Activated T-cell treated with anti-CD3 and anti-CD28 coated beads, Interleukin-2, amount 50 U/mL, for 4 hours (primary cell): Measurements from ENCODE around the gene PTAR1. TPM values are rescaled to one million over a fixed set of nuclear protein-coding genes. Genes with fewer than 3 reads are reported as not detected.

Source experiments
- ATAC-seq, 2 donors: fragments of 200-7000 bp; cut with Tn5 transposase; one replicate each; pipeline ENCODE4 v1.10.0; 2021
- DNase-seq: peaks from one replicate; pipeline ENCODE4 v3.0.0-alpha.2; 2020
- H3K27me3 Mint-ChIP-seq: one replicate; pipeline ENCODE4 v1.8.0; 2021; ENCODE audit warnings: low read depth, mixed read lengths
- H3K36me3 Mint-ChIP-seq: one replicate; pipeline ENCODE4 v1.8.0; 2022; ENCODE audit warnings: mixed read lengths; ENCODE audit not compliant: insufficient read depth
- H3K4me1 Mint-ChIP-seq: one replicate; pipeline ENCODE4 v1.8.0; 2021; ENCODE audit warnings: low read depth, mixed read lengths
- H3K4me3 Mint-ChIP-seq: one replicate; pipeline ENCODE4 v1.8.0; 2021; ENCODE audit warnings: mild to moderate bottlenecking, moderate library complexity, mixed read lengths
- H3K9me3 Mint-ChIP-seq: one replicate; pipeline ENCODE4 v1.8.0; 2021; ENCODE audit warnings: mixed read lengths
- total RNA-seq, 3 donors: library from RNA; stranded (reverse); gene quantifications; one replicate each; pipeline ENCODE4 v1.2.1, GENCODE V29; 2021

Gene PTAR1
- total RNA-seq, 3 donors from 2014 or later = 27.0 to 29.2 (median 27.1) TPM

GRCh38 chr9:69674716-69675438, 84.9 kb downstream of the PTAR1 start:
- no peak overlapping the region for H3K4me3 Mint-ChIP-seq
- no peaks in the 10 kb centered on the region for H3K36me3 Mint-ChIP-seq
- H3K9me3 Mint-ChIP-seq = no peaks in the 10 kb centered on the region
- peaks cover 22% of the 10 kb centered on the region for H3K4me1 Mint-ChIP-seq
- DNase-seq (no peak), ATAC-seq (no peak)
- peaks cover 27% of the 10 kb centered on the region for H3K27me3 Mint-ChIP-seq

GRCh38 chr9:69674112-69674685, 85.6 kb downstream of the PTAR1 start:
- peaks cover 27% of the 10 kb centered on the region for H3K27me3 Mint-ChIP-seq
- H3K4me1 Mint-ChIP-seq = peaks cover 22% of the 10 kb centered on the region
- no peaks in the 10 kb centered on the region for H3K36me3 Mint-ChIP-seq
- ATAC-seq = no peak
- H3K9me3 Mint-ChIP-seq = no peaks in the 10 kb centered on the region
- DNase-seq = no peak
- peak overlapping the region; percentile 7 for H3K4me3 Mint-ChIP-seq

GRCh38 chr9:69673311-69673640, 86.5 kb downstream of the PTAR1 start:
- DNase-seq (no peak), ATAC-seq (no peak)
- H3K36me3 Mint-ChIP-seq = no peaks in the 10 kb centered on the region
- no peaks in the 10 kb centered on the region for H3K9me3 Mint-ChIP-seq
- H3K4me1 Mint-ChIP-seq = peaks cover 22% of the 10 kb centered on the region
- peak overlapping the region; percentile 80 for H3K4me3 Mint-ChIP-seq
- H3K27me3 Mint-ChIP-seq = peaks cover 27% of the 10 kb centered on the region

GRCh38 chr9:69672596-69673310, 87.1 kb downstream of the PTAR1 start:
- Mint-ChIP-seq H3K36me3 (no peaks in the 10 kb centered on the region), H3K4me3 (peak overlapping the region; percentile 80), H3K4me1 (peaks cover 22% of the 10 kb centered on the region), H3K27me3 (peaks cover 27% of the 10 kb centered on the region), H3K9me3 (no peaks in the 10 kb centered on the region)
- DNase-seq (peak; percentile 64), ATAC-seq (peak; percentile 90 to 91)

GRCh38 chr9:69671879-69672595, 87.8 kb downstream of the PTAR1 start, which contains the start of gene APBA1:
Gene APBA1, minus strand, starts transcription at chr9:69672371.
- Mint-ChIP-seq H3K9me3 (no peaks in the 10 kb centered on the region), H3K4me1 (peaks cover 22% of the 10 kb centered on the region), H3K36me3 (no peaks in the 10 kb centered on the region), H3K4me3 (peak within 1 kb of the TSS; percentile 80), H3K27me3 (peaks cover 27% of the 10 kb centered on the region)
- ATAC-seq (peak; percentile 67 to 69), DNase-seq (peak; percentile 48)

GRCh38 chr9:69671311-69671878, 88.4 kb downstream of the PTAR1 start:
- Mint-ChIP-seq H3K27me3 (peaks cover 27% of the 10 kb centered on the region), H3K36me3 (no peaks in the 10 kb centered on the region), H3K9me3 (no peaks in the 10 kb centered on the region), H3K4me3 (peak overlapping the region; percentile 71), H3K4me1 (peaks cover 22% of the 10 kb centered on the region)
- no peak for DNase-seq
- no peak for ATAC-seq

GRCh38 chr9:69667306-69667705, 92.5 kb downstream of the PTAR1 start:
- Mint-ChIP-seq H3K27me3 (peaks cover 21% of the 10 kb centered on the region), H3K4me3 (no peak overlapping the region), H3K4me1 (peaks cover 5% of the 10 kb centered on the region), H3K36me3 (no peaks in the 10 kb centered on the region), H3K9me3 (no peaks in the 10 kb centered on the region)
- DNase-seq (no peak), ATAC-seq (no peak)

- DNase-seq = no peak
- H3K9me3 Mint-ChIP-seq = no peaks in the 10 kb centered on the region
- H3K36me3 Mint-ChIP-seq = no peaks in the 10 kb centered on the region
- H3K4me1 Mint-ChIP-seq = no peaks in the 10 kb centered on the region
- no peak for ATAC-seq
- H3K27me3 Mint-ChIP-seq = peaks cover 9% of the 10 kb centered on the region
- H3K4me3 Mint-ChIP-seq = no peak overlapping the region
These were observed 99.5 kb downstream of the PTAR1 start for GRCh38 chr9:69660304-69660703.

Other genes starting within 250 kb of the PTAR1 start
- gene APBA1, start 87.6 kb downstream of the PTAR1 start, total RNA-seq = under 1 TPM; 0.05 to 0.11 (median 0.05) TPM
- gene CFAP95, start 60.8 kb upstream of the PTAR1 start, total RNA-seq = not detected